Calu3 (cell line): ENCODE results near the gene INTS3. TPM values are rescaled to one million over a fixed set of nuclear protein-coding genes. Genes with fewer than 3 reads are reported as not detected.

ENCODE experiments used
- BruUV-seq: library from RNA; stranded (reverse); fragments of 400-500 nt; replicated peaks from 2 replicates; lab custom pipeline; 2021; lab: Mats Ljungman, UMichigan
- CTCF ChIA-PET: fragments of 300-600 bp; sonication (Branson Sonifier 250); formaldehyde crosslinking; loops from one replicate; lab custom pipeline; 2022; ENCODE audit warnings: antibody characterized with exemption; lab: Charles Lee
- DNase-seq: peaks from one replicate; pipeline ENCODE4 v3.0.0; 2022
- H3K27ac Mint-ChIP-seq: one replicate; pipeline ENCODE4 v1.8.0; 2022; ENCODE audit warnings: mixed read lengths; ENCODE audit not compliant: unreplicated experiment
- H3K27me3 Mint-ChIP-seq: one replicate; pipeline ENCODE4 v1.8.0; 2022; ENCODE audit warnings: mixed read lengths; ENCODE audit not compliant: unreplicated experiment
- H3K36me3 Mint-ChIP-seq: one replicate; pipeline ENCODE4 v1.8.0; 2022; ENCODE audit warnings: mild to moderate bottlenecking, moderate library complexity, mixed read lengths; ENCODE audit not compliant: insufficient read depth, unreplicated experiment
- H3K4me1 Mint-ChIP-seq: one replicate; pipeline ENCODE4 v1.8.0; 2022; ENCODE audit warnings: mild to moderate bottlenecking, low read depth, mixed read lengths; ENCODE audit not compliant: unreplicated experiment
- H3K4me3 Mint-ChIP-seq: one replicate; pipeline ENCODE4 v1.8.0; 2022; ENCODE audit warnings: mild to moderate bottlenecking, low read depth, moderate library complexity, mixed read lengths; ENCODE audit not compliant: unreplicated experiment
- H3K9me3 Mint-ChIP-seq: one replicate; pipeline ENCODE4 v1.8.0; 2022; ENCODE audit warnings: low read depth, mixed read lengths; ENCODE audit not compliant: unreplicated experiment
- intact Hi-C: fragments of 100-400 bp; cut with micrococcal nuclease; formaldehyde crosslinking; loops from one replicate; pipeline ENCODE4 v1.10.0; 2022; ENCODE audit not compliant: unreplicated experiment
- total RNA-seq: library from RNA; stranded (reverse); gene quantifications from 2 replicates; pipeline ENCODE4 v1.2.3, GENCODE V29; 2022
- TF ChIP-seq, protein P1 (sequence below): fragments of 200-600 bp; IDR thresholded peaks from one replicate; pipeline ENCODE4 v1.8.0; 2022; ENCODE audit warnings: antibody characterized with exemption; ENCODE audit not compliant: unreplicated experiment

Gene INTS3
- total RNA-seq, 1 experiment from 2014 or later, result 55.9 TPM

DNA sequence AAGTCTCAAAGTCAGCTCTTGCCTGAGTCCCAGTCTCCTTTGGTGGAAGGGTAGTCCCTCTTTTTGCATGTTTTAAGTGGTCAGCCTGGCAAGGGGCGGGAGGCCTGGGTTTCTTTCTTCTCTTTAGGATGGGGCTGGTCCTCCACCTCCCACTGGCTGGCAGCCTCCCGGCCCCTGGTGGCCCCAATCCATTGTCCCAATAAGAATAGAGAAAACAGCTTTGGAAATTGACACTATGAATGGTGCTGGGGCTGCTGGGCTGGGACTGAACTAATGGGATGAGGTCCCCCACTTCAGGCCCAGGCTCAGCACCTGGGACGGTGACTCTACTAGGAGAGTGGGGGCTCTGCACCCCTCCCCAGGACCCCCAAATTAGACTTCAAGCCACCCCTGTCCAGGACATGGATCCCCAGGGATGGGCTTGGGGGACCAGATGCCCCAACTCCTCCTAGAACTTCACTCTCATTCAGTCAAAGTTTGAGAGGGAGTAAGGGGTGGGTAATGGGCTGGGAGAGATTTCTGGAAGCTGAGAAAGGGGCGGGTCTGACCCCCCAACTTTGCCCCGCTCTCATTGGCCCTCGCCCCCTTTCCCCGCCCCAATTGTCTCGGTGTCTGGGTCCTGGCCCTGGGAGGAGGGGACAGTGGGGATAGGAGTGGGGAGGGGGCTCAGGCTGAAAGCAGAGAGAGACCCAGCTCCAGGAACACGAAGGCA is 65.6 kb downstream of the INTS3 start:
- no peaks in the 10 kb centered on the region for H3K9me3 Mint-ChIP-seq
- no TSS peak for BruUV-seq
- CTCF ChIA-PET, result interaction anchor here (0.6 to 1.1 kb wide), 2 partner anchors 10 to 325 kb away, joined by 4 read pairs; no protein-coding TSS in a partner anchor

DNA sequence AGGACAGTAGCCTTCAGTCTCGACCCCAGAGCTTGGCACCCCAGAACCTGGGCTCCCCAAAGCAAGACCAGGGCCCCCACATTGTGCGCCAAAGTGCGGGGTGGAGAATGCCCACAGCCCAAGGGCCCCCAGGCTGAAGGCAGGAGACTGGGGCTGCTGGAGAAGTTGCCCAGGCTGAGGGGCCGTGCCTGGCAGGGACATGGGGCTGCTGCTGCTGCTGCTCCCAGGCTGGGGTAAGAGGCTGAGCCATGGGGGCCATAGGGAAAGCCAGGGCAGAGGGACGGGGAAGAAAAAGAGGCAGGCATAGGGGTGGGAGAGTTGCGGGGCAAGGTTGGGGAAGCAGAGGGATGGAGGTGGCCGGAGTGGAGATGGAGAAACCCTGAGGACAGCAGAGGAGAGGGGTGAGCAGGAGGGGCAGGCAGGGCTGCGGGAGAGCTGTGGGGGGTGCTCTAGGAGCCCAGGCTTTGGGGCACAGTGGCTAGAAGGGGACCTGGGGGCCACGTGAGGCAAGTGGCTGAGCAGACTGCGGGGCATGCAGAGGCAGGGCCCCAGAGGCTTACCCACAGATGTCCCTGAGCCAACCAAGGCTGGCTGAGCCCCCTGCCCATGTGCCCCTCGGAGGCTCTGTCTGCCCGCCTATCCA is 66.2 kb downstream of the INTS3 start:
- Mint-ChIP-seq H3K9me3 (no peaks in the 10 kb centered on the region), H3K36me3 (peaks cover 4% of the 10 kb centered on the region), H3K27ac (no peak overlapping the region), H3K4me1 (no peaks in the 10 kb centered on the region), H3K4me3 (no peak overlapping the region), H3K27me3 (peaks cover 45% of the 10 kb centered on the region)
- no peak for DNase-seq
- intact Hi-C loops, result no loop called here
- TF ChIP-seq, protein P1, sequence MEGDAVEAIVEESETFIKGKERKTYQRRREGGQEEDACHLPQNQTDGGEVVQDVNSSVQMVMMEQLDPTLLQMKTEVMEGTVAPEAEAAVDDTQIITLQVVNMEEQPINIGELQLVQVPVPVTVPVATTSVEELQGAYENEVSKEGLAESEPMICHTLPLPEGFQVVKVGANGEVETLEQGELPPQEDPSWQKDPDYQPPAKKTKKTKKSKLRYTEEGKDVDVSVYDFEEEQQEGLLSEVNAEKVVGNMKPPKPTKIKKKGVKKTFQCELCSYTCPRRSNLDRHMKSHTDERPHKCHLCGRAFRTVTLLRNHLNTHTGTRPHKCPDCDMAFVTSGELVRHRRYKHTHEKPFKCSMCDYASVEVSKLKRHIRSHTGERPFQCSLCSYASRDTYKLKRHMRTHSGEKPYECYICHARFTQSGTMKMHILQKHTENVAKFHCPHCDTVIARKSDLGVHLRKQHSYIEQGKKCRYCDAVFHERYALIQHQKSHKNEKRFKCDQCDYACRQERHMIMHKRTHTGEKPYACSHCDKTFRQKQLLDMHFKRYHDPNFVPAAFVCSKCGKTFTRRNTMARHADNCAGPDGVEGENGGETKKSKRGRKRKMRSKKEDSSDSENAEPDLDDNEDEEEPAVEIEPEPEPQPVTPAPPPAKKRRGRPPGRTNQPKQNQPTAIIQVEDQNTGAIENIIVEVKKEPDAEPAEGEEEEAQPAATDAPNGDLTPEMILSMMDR, result no peak
- CTCF ChIA-PET, result interaction anchor here (0.9 kb wide), 1 partner anchor 173 kb away, joined by 5 read pairs; no protein-coding TSS in a partner anchor
- BruUV-seq, result no TSS peak

More for the DNA sequence above, 65.6 kb downstream of the INTS3 start:
- Mint-ChIP-seq H3K27ac (no peak overlapping the region), H3K36me3 (peaks cover 4% of the 10 kb centered on the region), H3K4me3 (no peak overlapping the region), H3K4me1 (peaks cover 2% of the 10 kb centered on the region), H3K27me3 (peaks cover 52% of the 10 kb centered on the region)
- intact Hi-C loops, result no loop called here
- TF ChIP-seq, protein P1, result no peak
- DNase-seq, result no peak

DNA sequence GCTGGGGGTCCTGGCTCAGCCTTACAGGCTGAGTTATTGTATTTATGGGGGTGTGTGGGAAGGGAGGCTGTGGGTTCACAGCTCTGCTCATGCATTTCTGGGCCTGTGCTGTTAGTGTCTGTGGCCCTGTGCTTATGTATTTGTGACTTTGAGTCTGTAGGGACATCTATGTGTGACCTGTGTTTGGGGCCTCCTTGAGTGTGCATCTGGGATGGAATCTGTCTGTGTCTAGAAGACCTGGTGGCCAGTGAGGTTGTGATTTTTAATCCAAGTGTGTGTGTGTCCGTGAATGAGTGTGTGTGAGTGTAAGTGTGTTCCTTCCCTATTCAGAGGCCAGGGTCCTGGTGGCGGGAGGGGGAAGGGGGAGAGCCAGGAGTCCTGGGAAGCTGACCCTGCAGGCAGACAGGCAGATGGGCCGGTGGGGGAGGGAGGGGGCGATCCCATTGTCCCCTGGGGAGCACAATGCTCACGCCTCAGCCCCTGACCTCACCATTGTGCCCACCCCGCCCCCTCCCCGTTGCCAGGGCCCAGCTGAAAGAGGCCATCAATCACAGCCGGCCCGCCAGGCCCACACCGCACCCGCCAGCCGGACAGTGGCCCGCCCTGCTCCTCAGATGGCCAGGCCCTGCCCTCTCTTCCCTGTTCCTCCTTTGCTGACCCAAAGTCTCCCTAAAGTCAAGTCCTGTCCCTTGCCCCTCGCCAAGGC is 66.9 kb downstream of the INTS3 start:
- Mint-ChIP-seq H3K27me3 (peaks cover 38% of the 10 kb centered on the region), H3K27ac (no peak overlapping the region), H3K4me1 (no peaks in the 10 kb centered on the region), H3K4me3 (no peak overlapping the region), H3K9me3 (no peaks in the 10 kb centered on the region), H3K36me3 (peaks cover 4% of the 10 kb centered on the region)
- CTCF ChIA-PET, result interaction anchor here (0.9 kb wide), 1 partner anchor 172 kb away, joined by 5 read pairs; no protein-coding TSS in a partner anchor
- TF ChIP-seq, protein P1, result no peak
- DNase-seq, result no peak
- BruUV-seq, result no TSS peak
- intact Hi-C loops, result no loop called here

DNA sequence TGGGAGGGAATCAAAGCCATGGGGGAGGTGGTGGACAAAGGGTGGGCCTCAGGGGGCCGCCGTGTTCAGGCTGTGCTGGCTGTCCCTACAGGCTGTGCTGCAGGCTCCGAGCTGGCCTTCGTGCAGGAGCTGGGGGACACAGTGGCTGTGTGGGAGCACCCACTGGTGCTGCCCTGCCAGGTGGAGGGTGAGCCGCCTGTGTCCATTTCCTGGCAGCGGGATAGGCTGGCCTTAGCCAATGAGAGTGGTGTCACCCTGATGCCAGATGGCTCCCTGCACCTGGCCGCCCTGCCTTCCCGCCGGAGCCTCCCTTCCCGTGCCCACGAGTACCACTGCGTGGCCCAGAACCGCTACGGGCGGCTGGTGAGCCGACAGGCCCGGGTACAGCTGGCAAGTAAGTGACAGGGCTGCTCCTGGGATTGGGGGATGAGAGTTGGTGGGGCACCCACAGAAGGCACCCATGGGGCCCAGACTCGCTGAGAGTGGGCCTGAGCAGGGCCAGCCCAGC is 67.5 kb downstream of the INTS3 start:
- CTCF ChIA-PET, result no interaction called here
- TF ChIP-seq, protein P1, result no peak
- DNase-seq, result no peak
- Mint-ChIP-seq H3K27ac (no peak overlapping the region), H3K27me3 (peaks cover 32% of the 10 kb centered on the region), H3K4me3 (no peak overlapping the region), H3K4me1 (no peaks in the 10 kb centered on the region), H3K9me3 (no peaks in the 10 kb centered on the region), H3K36me3 (peaks cover 7% of the 10 kb centered on the region)
- BruUV-seq, result TSS peak; percentile 17
- intact Hi-C loops, result no loop called here
